ENCODE results near the gene ADAT3.

ADAT3 gene

DNA sequence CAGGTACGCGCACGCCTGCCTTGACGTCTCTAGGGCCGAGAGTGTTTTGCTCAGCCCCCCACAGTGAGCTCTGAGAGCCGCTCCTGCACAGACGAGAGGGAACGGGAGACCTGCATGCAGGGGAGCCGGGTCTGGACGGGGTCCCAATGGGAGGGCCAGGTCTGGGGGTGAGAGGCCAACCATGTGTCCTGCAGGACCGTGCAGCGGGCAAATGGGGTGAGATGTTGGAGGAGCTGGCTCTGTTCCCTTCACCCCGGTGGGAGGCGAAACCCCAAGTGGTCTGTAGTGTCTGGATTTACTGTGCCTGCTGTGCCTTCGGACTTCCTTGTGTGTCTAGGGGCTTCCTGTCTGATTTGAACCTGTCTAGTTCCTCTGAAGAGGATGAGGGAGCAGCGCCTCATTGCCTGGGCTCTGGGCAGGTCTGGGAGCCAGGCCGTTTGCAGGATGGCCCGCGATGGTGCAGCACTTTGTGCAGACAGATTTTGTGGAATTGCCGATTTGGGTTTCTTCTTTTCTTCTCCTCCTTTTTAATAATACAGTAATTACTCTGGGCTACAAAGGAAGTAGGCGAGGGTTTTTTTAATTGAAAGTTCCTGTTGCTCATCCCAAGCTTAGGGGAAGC is 37.8 kb downstream of the ADAT3 start:
- peaks cover 74% of the 10 kb centered on the region for H3K79me2 ChIP-seq (ENCODE audit: low read length)

DNA sequence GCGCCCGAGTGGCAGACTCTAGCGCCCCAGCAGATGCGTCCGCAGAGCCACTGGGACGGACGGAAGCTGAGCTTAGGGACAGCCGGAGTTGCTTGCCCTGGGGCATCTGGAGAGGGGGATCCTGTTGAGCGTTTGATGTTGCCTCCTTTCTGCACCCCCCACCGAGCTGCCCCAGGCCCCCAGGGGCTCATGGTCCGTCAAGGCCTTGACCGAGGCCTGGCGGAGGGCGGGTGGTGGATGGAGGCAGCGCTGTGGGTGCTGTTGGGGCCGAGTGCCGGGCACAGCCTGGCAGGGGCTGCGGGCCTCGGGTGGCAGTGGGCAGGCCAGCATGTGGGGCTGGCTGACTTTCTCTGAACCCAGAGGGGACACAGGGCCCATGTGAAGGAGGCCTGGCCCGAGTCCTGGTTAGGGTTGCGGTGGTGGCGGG is 38.5 kb downstream of the ADAT3 start:
- Histone ChIP-seq H3K27me3 (ENCODE audit: low read depth, low read length) (no peaks in the 10 kb centered on the region), H3K27ac (ENCODE audit: low read length) (no peak overlapping the region), H3K9me3 (ENCODE audit: insufficient read depth, low read length) (no peaks in the 10 kb centered on the region), H3K36me3 (replicated peaks; ENCODE audit: low read depth, low read length) (peaks cover 5% of the 10 kb centered on the region), H3K79me2 (ENCODE audit: low read length) (peaks cover 80% of the 10 kb centered on the region), H3K4me3 (ENCODE audit: low read length) (no peak overlapping the region), H3K9ac (ENCODE audit: low read length) (no peak overlapping the region), H2AFZ (ENCODE audit: low read depth, low read length) (no peak overlapping the region), H3K4me2 (ENCODE audit: low read length) (peak overlapping the region; percentile 70), H3K4me1 (ENCODE audit: low read length) (peaks cover 16% of the 10 kb centered on the region), H4K20me1 (ENCODE audit: insufficient read depth, low read length) (peaks cover 54% of the 10 kb centered on the region)
- TF ChIP-seq, protein P1, sequence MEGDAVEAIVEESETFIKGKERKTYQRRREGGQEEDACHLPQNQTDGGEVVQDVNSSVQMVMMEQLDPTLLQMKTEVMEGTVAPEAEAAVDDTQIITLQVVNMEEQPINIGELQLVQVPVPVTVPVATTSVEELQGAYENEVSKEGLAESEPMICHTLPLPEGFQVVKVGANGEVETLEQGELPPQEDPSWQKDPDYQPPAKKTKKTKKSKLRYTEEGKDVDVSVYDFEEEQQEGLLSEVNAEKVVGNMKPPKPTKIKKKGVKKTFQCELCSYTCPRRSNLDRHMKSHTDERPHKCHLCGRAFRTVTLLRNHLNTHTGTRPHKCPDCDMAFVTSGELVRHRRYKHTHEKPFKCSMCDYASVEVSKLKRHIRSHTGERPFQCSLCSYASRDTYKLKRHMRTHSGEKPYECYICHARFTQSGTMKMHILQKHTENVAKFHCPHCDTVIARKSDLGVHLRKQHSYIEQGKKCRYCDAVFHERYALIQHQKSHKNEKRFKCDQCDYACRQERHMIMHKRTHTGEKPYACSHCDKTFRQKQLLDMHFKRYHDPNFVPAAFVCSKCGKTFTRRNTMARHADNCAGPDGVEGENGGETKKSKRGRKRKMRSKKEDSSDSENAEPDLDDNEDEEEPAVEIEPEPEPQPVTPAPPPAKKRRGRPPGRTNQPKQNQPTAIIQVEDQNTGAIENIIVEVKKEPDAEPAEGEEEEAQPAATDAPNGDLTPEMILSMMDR (IDR thresholded peaks at IDR 0.05; ENCODE audit: low read depth, low read length) = no peak
- TF ChIP-seq EZH2phosphoT487 (IDR thresholded peaks at IDR 0.05; ENCODE audit: low read depth) = no peak

More for the DNA sequence above, 37.8 kb downstream of the ADAT3 start:
- Histone ChIP-seq H3K27ac (ENCODE audit: low read length) (peak overlapping the region; percentile 84), H3K27me3 (ENCODE audit: low read depth, low read length) (no peaks in the 10 kb centered on the region), H3K4me2 (ENCODE audit: low read length) (peak overlapping the region; percentile 70), H4K20me1 (ENCODE audit: insufficient read depth, low read length) (peaks cover 50% of the 10 kb centered on the region), H2AFZ (ENCODE audit: low read depth, low read length) (no peak overlapping the region), H3K9ac (ENCODE audit: low read length) (peak overlapping the region; percentile 94), H3K9me3 (ENCODE audit: insufficient read depth, low read length) (no peaks in the 10 kb centered on the region), H3K4me3 (ENCODE audit: low read length) (peak overlapping the region; percentile 79), H3K36me3 (replicated peaks; ENCODE audit: low read depth, low read length) (peaks cover 5% of the 10 kb centered on the region), H3K4me1 (ENCODE audit: low read length) (peaks cover 16% of the 10 kb centered on the region)
- TF ChIP-seq EZH2phosphoT487 (IDR thresholded peaks at IDR 0.05; ENCODE audit: low read depth) = no peak
- TF ChIP-seq, protein P1 (IDR thresholded peaks at IDR 0.05; ENCODE audit: low read depth, low read length) = no peak

- Histone ChIP-seq H3K9me3 (ENCODE audit: insufficient read depth, low read length) (no peaks in the 10 kb centered on the region), H3K4me2 (ENCODE audit: low read length) (no peak overlapping the region), H3K27me3 (ENCODE audit: low read depth, low read length) (no peaks in the 10 kb centered on the region), H3K4me1 (ENCODE audit: low read length) (peaks cover 16% of the 10 kb centered on the region), H3K27ac (ENCODE audit: low read length) (no peak overlapping the region), H3K9ac (ENCODE audit: low read length) (no peak overlapping the region), H4K20me1 (ENCODE audit: insufficient read depth, low read length) (peaks cover 61% of the 10 kb centered on the region), H3K36me3 (replicated peaks; ENCODE audit: low read depth, low read length) (peaks cover 8% of the 10 kb centered on the region), H2AFZ (ENCODE audit: low read depth, low read length) (no peak overlapping the region), H3K4me3 (ENCODE audit: low read length) (no peak overlapping the region), H3K79me2 (ENCODE audit: low read length) (peaks cover 86% of the 10 kb centered on the region)
- TF ChIP-seq, protein P1 (IDR thresholded peaks at IDR 0.05; ENCODE audit: low read depth, low read length) = no peak
- no peak for TF ChIP-seq EZH2phosphoT487 (IDR thresholded peaks at IDR 0.05; ENCODE audit: low read depth)
Observed at GRCh38 chr19:1944088-1944915, 39.1 kb downstream of the ADAT3 start.

DNA sequence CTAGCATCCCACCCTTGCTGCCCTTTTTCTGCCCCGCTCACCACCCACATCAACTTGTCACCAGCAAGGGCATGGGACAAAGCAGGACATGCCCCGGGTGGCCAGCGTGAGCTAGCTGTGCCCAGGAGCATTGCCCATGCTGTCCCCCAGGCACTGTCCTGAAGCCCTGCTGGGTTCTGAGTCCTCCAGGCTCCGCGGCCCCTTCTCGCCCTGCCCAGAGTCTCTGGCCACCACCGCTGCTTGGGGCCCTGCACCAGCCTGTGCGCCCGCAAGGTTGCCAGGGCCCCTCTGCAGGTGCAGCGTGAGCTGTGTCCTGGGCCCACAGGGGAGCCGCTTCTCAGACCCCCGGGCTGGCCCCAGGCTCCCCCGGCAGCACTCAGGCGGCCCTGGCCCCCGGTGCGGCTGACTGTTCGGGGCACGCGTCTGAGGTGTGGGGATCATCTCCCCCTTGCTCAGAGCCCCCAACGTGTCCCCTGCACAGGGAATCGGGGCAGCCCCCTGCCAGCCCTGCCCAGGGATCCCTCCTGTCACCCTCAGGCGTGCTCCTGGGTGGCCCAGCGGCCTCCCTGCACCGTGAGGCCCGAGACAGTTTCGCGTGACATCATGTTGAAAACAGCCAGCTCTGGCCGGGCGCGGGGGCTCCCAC is 39.8 kb downstream of the ADAT3 start:
- Histone ChIP-seq H3K4me1 (ENCODE audit: low read length) (peaks cover 10% of the 10 kb centered on the region), H3K9ac (ENCODE audit: low read length) (no peak overlapping the region), H4K20me1 (ENCODE audit: insufficient read depth, low read length) (peaks cover 66% of the 10 kb centered on the region)

More for the DNA sequence above, 39.8 kb downstream of the ADAT3 start:
- TF ChIP-seq, protein P1 (IDR thresholded peaks at IDR 0.05; ENCODE audit: low read depth, low read length) = no peak
- TF ChIP-seq EZH2phosphoT487 (IDR thresholded peaks at IDR 0.05; ENCODE audit: low read depth) = no peak
- Histone ChIP-seq H3K4me3 (ENCODE audit: low read length) (no peak overlapping the region), H3K27ac (ENCODE audit: low read length) (no peak overlapping the region), H2AFZ (ENCODE audit: low read depth, low read length) (no peak overlapping the region), H3K9me3 (ENCODE audit: insufficient read depth, low read length) (no peaks in the 10 kb centered on the region), H3K36me3 (replicated peaks; ENCODE audit: low read depth, low read length) (peaks cover 13% of the 10 kb centered on the region), H3K27me3 (ENCODE audit: low read depth, low read length) (no peaks in the 10 kb centered on the region), H3K79me2 (ENCODE audit: low read length) (peaks cover 88% of the 10 kb centered on the region), H3K4me2 (ENCODE audit: low read length) (no peak overlapping the region)
